Hematopoietic multipotent progenitor cell treated with erythropoietin and hydrocortisone succinate and interleukin-3 and kit ligand, for 8 days (in vitro differentiated cells): ENCODE measurements around the gene MT1B.
A peak's percentile ranks its signal among the peaks of the same experiment; 100 is the strongest.

ENCODE experiments used
- DNase-seq: peaks from one replicate; pipeline ENCODE4 v3.0.0-alpha.2; 2015

Gene MT1B

GRCh38 chr16:56651586-56651985, at the start of gene MT1B:
Gene MT1B (plus strand): TSS chr16:56651886. CDS start chr16:56651954, 68 bp downstream.
- DNase-seq, result no peak

- DNase-seq, result peak; percentile 54
Observed at GRCh38 chr16:56603589-56603988, 48.1 kb upstream of the MT1B start.

- DNase-seq, result no peak
Observed at GRCh38 chr16:56604966-56605365, 46.7 kb upstream of the MT1B start.

GRCh38 chr16:56605475-56605874, 46.2 kb upstream of the MT1B start:
- DNase-seq, result no peak

GRCh38 chr16:56606071-56606475, 45.6 kb upstream of the MT1B start:
- no peak for DNase-seq

- no peak for DNase-seq
Observed at GRCh38 chr16:56606476-56607108, 45.1 kb upstream of the MT1B start.

GRCh38 chr16:56607109-56607618, 44.5 kb upstream of the MT1B start:
- DNase-seq, result no peak

- peak; percentile 4 for DNase-seq
Observed at GRCh38 chr16:56607675-56608042, 44.0 kb upstream of the MT1B start.

GRCh38 chr16:56608043-56608875, 43.4 kb upstream of the MT1B start, which contains the start of gene MT2A:
Gene MT2A (plus strand): TSS chr16:56608584. CDS start chr16:56608656, 72 bp downstream.
- DNase-seq, result peak; percentile 92

GRCh38 chr16:56608876-56609462, 42.7 kb upstream of the MT1B start:
- DNase-seq, result no peak

- DNase-seq, result peak; percentile 87
Observed at GRCh38 chr16:56609463-56609921, 42.2 kb upstream of the MT1B start.

GRCh38 chr16:56610017-56610608, 41.6 kb upstream of the MT1B start:
- DNase-seq, result peak; percentile 21

- DNase-seq, result no peak
Observed at GRCh38 chr16:56610609-56611111, 41.0 kb upstream of the MT1B start.

- DNase-seq, result no peak
Observed at GRCh38 chr16:56611281-56611833, 40.3 kb upstream of the MT1B start.

GRCh38 chr16:56613706-56614105, 38.0 kb upstream of the MT1B start:
- DNase-seq, result no peak

GRCh38 chr16:56614549-56614991, 37.1 kb upstream of the MT1B start:
- no peak for DNase-seq

GRCh38 chr16:56615353-56615752, 36.3 kb upstream of the MT1B start:
- DNase-seq, result no peak

GRCh38 chr16:56616608-56617211, 35.0 kb upstream of the MT1B start:
- DNase-seq, result no peak

GRCh38 chr16:56617212-56618085, 34.2 kb upstream of the MT1B start:
- DNase-seq, result no peak

GRCh38 chr16:56618138-56618537, 33.5 kb upstream of the MT1B start:
- no peak for DNase-seq

GRCh38 chr16:56620339-56620897, 31.3 kb upstream of the MT1B start:
- DNase-seq, result no peak
